ENCODE results near the gene COASY. TPM values are rescaled to one million over a fixed set of nuclear protein-coding genes. Genes with fewer than 3 reads are reported as not detected.

The COASY gene
- total RNA-seq, 1 donor from 2014 or later: 93.1 TPM

GRCh38 chr17:42521666-42522262 is 40.2 kb upstream of the COASY start:
- Mint-ChIP-seq H3K4me1 (ENCODE audit: low read depth) (no peaks in the 10 kb centered on the region), H3K27ac (no peak overlapping the region), H3K36me3 (ENCODE audit: low read depth) (peaks cover 11% of the 10 kb centered on the region), H3K4me3 (no peak overlapping the region), H3K27me3 (ENCODE audit: insufficient read depth) (peaks cover 5% of the 10 kb centered on the region), H3K9me3 (no peaks in the 10 kb centered on the region)
- DNase-seq (ENCODE audit: low spot score): no peak
- intact Hi-C loops (cut with micrococcal nuclease): no loop called here

GRCh38 chr17:42522263-42522790 is 39.6 kb upstream of the COASY start:
- intact Hi-C loops (cut with micrococcal nuclease): no loop called here
- no peak overlapping the region for H3K4me3 Mint-ChIP-seq
- H3K4me1 Mint-ChIP-seq (ENCODE audit: low read depth): peaks cover 3% of the 10 kb centered on the region
- peaks cover 11% of the 10 kb centered on the region for H3K36me3 Mint-ChIP-seq (ENCODE audit: low read depth)
- no peaks in the 10 kb centered on the region for H3K9me3 Mint-ChIP-seq
- H3K27me3 Mint-ChIP-seq (ENCODE audit: insufficient read depth): peaks cover 6% of the 10 kb centered on the region
- DNase-seq (ENCODE audit: low spot score): no peak
- no peak overlapping the region for H3K27ac Mint-ChIP-seq

GRCh38 chr17:42522798-42523278 is 39.1 kb upstream of the COASY start:
- Mint-ChIP-seq H3K27me3 (ENCODE audit: insufficient read depth) (peaks cover 7% of the 10 kb centered on the region), H3K4me3 (no peak overlapping the region), H3K27ac (no peak overlapping the region), H3K4me1 (ENCODE audit: low read depth) (peaks cover 6% of the 10 kb centered on the region), H3K36me3 (ENCODE audit: low read depth) (peaks cover 11% of the 10 kb centered on the region), H3K9me3 (no peaks in the 10 kb centered on the region)
- DNase-seq (ENCODE audit: low spot score): no peak
- intact Hi-C loops (cut with micrococcal nuclease): no loop called here

GRCh38 chr17:42525221-42525620 is 36.7 kb upstream of the COASY start:
- peaks cover 7% of the 10 kb centered on the region for H3K4me1 Mint-ChIP-seq (ENCODE audit: low read depth)
- no peak overlapping the region for H3K4me3 Mint-ChIP-seq
- intact Hi-C loops (cut with micrococcal nuclease): loop anchor here (5.0 kb wide), 1 partner anchor 118 kb away; no protein-coding TSS in a partner anchor

GRCh38 chr17:42526031-42526444 is 35.9 kb upstream of the COASY start:
- H3K27ac Mint-ChIP-seq: no peak overlapping the region
- peaks cover 6% of the 10 kb centered on the region for H3K27me3 Mint-ChIP-seq (ENCODE audit: insufficient read depth)
- peaks cover 15% of the 10 kb centered on the region for H3K4me1 Mint-ChIP-seq (ENCODE audit: low read depth)
- H3K36me3 Mint-ChIP-seq (ENCODE audit: low read depth): peaks cover 6% of the 10 kb centered on the region
- no peaks in the 10 kb centered on the region for H3K9me3 Mint-ChIP-seq
- intact Hi-C loops (cut with micrococcal nuclease): loop anchor here (5.0 kb wide), 1 partner anchor 119 kb away; no protein-coding TSS in a partner anchor
- no peak for DNase-seq (ENCODE audit: low spot score)
- H3K4me3 Mint-ChIP-seq: no peak overlapping the region

More at GRCh38 chr17:42525221-42525620, 36.7 kb upstream of the COASY start:
- Mint-ChIP-seq H3K27me3 (ENCODE audit: insufficient read depth) (peaks cover 7% of the 10 kb centered on the region), H3K9me3 (no peaks in the 10 kb centered on the region), H3K27ac (no peak overlapping the region), H3K36me3 (ENCODE audit: low read depth) (peaks cover 11% of the 10 kb centered on the region)
- no peak for DNase-seq (ENCODE audit: low spot score)

- Mint-ChIP-seq H3K27ac (no peak overlapping the region), H3K9me3 (no peaks in the 10 kb centered on the region), H3K4me1 (ENCODE audit: low read depth) (peaks cover 24% of the 10 kb centered on the region), H3K4me3 (no peak overlapping the region), H3K36me3 (ENCODE audit: low read depth) (peaks cover 1% of the 10 kb centered on the region), H3K27me3 (ENCODE audit: insufficient read depth) (peaks cover 11% of the 10 kb centered on the region)
- intact Hi-C loops (cut with micrococcal nuclease): loop anchor here (1.0 to 5.0 kb wide), 3 partner anchors 100 to 206 kb away; no protein-coding TSS in a partner anchor
- DNase-seq (ENCODE audit: low spot score): no peak
These were observed 34.0 kb upstream of the COASY start for GRCh38 chr17:42527932-42528331.

- intact Hi-C loops (cut with micrococcal nuclease): loop anchor here (5.0 kb wide), 1 partner anchor 122 kb away; no protein-coding TSS in a partner anchor
These were observed 32.9 kb upstream of the COASY start for GRCh38 chr17:42529061-42529460.

GRCh38 chr17:42530952-42531454 is 30.9 kb upstream of the COASY start:
- Mint-ChIP-seq H3K4me3 (no peak overlapping the region), H3K27me3 (ENCODE audit: insufficient read depth) (peaks cover 19% of the 10 kb centered on the region), H3K4me1 (ENCODE audit: low read depth) (peaks cover 32% of the 10 kb centered on the region), H3K27ac (no peak overlapping the region), H3K36me3 (ENCODE audit: low read depth) (peaks cover 6% of the 10 kb centered on the region), H3K9me3 (no peaks in the 10 kb centered on the region)
- intact Hi-C loops (cut with micrococcal nuclease): no loop called here
- DNase-seq (ENCODE audit: low spot score): no peak

More at GRCh38 chr17:42529061-42529460, 32.9 kb upstream of the COASY start:
- peaks cover 4% of the 10 kb centered on the region for H3K36me3 Mint-ChIP-seq (ENCODE audit: low read depth)
- peaks cover 24% of the 10 kb centered on the region for H3K4me1 Mint-ChIP-seq (ENCODE audit: low read depth)
- H3K27ac Mint-ChIP-seq: no peak overlapping the region
- peaks cover 19% of the 10 kb centered on the region for H3K27me3 Mint-ChIP-seq (ENCODE audit: insufficient read depth)
- no peaks in the 10 kb centered on the region for H3K9me3 Mint-ChIP-seq
- no peak overlapping the region for H3K4me3 Mint-ChIP-seq
- DNase-seq (ENCODE audit: low spot score): no peak

- Mint-ChIP-seq H3K4me3 (peak overlapping the region; percentile 78), H3K9me3 (no peaks in the 10 kb centered on the region), H3K36me3 (ENCODE audit: low read depth) (peaks cover 6% of the 10 kb centered on the region), H3K4me1 (ENCODE audit: low read depth) (peaks cover 34% of the 10 kb centered on the region), H3K27me3 (ENCODE audit: insufficient read depth) (peaks cover 19% of the 10 kb centered on the region), H3K27ac (peak overlapping the region; percentile 44)
- DNase-seq (ENCODE audit: low spot score): peak; percentile 37
- intact Hi-C loops (cut with micrococcal nuclease): no loop called here
These were observed 30.2 kb upstream of the COASY start for GRCh38 chr17:42531455-42532354.

- DNase-seq (ENCODE audit: low spot score): no peak
- peak overlapping the region; percentile 89 for H3K27ac Mint-ChIP-seq
- H3K36me3 Mint-ChIP-seq (ENCODE audit: low read depth): peaks cover 8% of the 10 kb centered on the region
- peak overlapping the region; percentile 89 for H3K4me3 Mint-ChIP-seq
- peaks cover 16% of the 10 kb centered on the region for H3K27me3 Mint-ChIP-seq (ENCODE audit: insufficient read depth)
- H3K9me3 Mint-ChIP-seq: no peaks in the 10 kb centered on the region
- intact Hi-C loops (cut with micrococcal nuclease): loop anchor here (1.0 kb wide), 3 partner anchors 19 to 74 kb away; partner anchors contain the start of genes PSMC3IP, RETREG3 and TUBG1
- H3K4me1 Mint-ChIP-seq (ENCODE audit: low read depth): peaks cover 33% of the 10 kb centered on the region
These were observed 26.5 kb upstream of the COASY start for GRCh38 chr17:42535155-42536047.

- peaks cover 16% of the 10 kb centered on the region for H3K27me3 Mint-ChIP-seq (ENCODE audit: insufficient read depth)
- H3K4me1 Mint-ChIP-seq (ENCODE audit: low read depth): peaks cover 33% of the 10 kb centered on the region
These were observed 25.9 kb upstream of the COASY start, which contains the start of gene NAGLU for GRCh38 chr17:42536048-42536371. Gene NAGLU (plus strand): TSS chr17:42536241. CDS start chr17:42536273, 32 bp downstream.

More at GRCh38 chr17:42536048-42536371, 25.9 kb upstream of the COASY start, which contains the start of gene NAGLU:
- peak; percentile 85 for DNase-seq (ENCODE audit: low spot score)
- H3K4me3 Mint-ChIP-seq: peak within 1 kb of the TSS; percentile 90
- no peaks in the 10 kb centered on the region for H3K9me3 Mint-ChIP-seq
- H3K36me3 Mint-ChIP-seq (ENCODE audit: low read depth): peaks cover 8% of the 10 kb centered on the region
- intact Hi-C loops (cut with micrococcal nuclease): loop anchor here (1.0 kb wide), 3 partner anchors 18 to 73 kb away; partner anchors contain the start of genes PSMC3IP, RETREG3 and TUBG1
- peak within 1 kb of the TSS; percentile 89 for H3K27ac Mint-ChIP-seq
